NCI-H2196 treated with DMSO at 0.1 percent for 48 hours (cell line): ENCODE data around the gene BRCC3.
"Not testable (repeated sequence)": the region's sequence is repeated elsewhere in the genome, so short reads cannot be mapped to it uniquely, and the experiment has no call there.

Experiments used
- DNase-seq: peaks from one replicate; lab custom pipeline; 2025; ENCODE audit not compliant: unreplicated experiment; lab: John Stamatoyannopoulos, UW

The BRCC3 gene

DNA sequence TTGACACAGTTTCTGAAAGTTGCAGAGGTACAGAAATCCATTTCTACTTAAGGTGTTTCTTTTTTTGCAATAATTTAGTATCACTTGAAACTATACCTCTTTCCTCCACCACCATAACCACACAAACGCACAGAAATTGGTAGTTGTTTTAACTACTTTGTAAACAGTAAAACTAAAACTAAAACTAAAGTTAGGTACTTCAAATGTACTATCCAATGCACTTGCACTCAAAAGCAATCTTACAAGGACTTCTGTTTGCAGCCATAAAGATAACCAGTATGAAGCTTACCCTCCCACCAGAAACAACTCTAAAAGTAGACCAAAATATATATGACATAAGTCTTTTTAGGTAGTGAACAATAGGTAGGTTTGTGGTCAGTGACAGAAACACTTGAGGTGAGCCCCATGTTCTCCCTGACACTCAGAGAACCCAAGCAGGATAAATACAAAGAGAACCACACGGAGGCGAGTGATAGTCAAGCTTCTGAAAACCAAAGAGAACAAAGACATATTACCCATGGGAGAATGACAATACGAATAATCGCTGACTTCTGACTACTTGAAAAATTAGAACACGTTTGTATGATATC is 72.7 kb downstream of the BRCC3 start:
- no peak for DNase-seq

DNA sequence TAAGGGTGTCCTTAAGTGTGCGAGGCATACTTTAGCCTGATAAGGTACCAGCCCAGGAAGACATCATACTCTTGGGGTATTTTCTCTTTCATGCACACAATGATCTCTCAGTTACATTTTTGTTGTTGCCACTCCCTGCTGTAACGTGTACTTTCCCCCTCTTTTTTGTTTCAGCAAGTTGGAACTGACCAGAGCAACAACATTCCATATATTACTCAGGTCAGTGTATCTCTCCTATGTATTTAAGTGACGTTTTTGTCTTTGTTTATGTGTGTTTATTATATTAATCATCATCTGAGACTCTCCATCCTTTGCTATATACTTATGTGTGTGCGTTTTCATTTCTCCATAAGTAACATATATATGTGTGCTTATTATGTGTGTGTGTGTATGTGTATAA is 73.6 kb downstream of the BRCC3 start:
- no peak for DNase-seq

DNA sequence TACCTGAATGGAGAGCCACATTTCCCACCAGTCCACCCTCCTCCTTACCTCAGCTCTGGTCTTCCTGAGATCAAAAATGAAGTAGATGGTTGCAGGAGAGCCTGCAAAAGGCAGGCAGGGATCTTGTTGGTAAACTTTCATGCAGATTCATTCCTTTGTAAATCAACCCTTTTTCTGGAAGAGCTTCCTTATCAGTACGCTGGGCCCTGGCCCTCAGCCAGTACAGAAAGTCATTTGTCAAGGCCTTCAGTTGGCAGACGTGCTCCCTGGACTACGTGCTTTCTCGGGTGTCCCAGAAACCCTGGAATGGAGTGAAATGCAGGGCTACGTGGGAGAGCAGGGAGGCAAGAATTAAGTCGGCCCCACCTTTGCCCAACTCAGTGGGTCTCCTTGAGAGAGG is 76.3 kb downstream of the BRCC3 start:
- not testable (repeated sequence) for DNase-seq

DNA sequence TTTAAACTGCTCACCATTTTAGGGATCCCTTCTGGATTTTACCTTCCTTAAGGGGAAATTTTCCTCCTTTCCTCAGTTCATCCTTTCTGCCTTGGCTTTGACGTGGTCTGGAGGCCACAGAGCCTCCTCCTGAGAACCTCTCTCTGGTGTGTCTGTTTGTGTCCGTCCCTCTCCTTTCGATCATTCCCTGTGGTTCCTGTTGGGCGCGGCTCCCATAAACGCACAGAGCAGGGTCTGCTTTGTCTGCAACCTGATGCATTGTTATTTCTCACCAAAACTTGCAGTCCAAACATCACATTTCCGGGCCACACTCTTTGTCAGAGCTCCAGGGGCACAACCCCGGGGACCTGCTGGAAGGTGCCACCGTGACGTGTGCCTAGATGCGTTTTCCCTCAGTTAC is 76.9 kb downstream of the BRCC3 start:
- DNase-seq, result not testable (repeated sequence)

DNA sequence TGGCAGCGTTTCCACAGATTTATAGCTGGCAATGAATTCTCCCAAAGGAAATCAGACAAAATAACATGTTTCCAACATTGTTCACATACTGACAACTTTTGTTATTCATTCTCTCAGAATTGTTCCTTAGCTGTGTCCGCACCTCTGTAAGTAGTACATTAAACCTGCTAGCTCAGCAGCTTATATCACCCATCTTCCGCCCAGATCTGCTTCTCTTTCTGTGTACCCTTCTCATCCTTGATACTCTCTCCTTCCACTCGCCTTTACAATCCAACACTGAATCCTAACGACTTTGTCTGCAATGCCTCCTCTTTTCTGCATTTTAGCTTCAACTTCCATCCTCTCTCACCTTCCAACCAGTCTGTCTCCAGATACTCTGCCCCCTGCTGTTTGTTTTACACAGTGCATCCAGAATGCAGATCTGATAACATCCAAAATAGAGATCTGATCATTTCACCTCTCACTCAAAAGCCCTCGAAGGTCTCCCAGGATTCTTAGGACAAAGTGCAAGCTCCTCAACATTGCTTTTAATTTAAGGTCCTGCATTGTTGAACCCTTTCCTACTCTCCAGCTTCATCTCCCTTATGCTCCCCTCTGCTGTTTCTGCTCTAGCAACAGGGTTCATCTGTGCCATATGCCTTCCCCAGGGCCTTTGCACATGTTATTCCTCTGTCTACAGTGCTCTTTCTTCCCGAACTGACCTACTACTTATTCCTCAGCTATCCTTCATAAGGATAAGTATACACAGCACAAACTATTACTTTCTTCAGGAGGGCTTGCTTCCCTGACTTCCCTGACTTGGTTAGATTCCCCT is 77.6 kb downstream of the BRCC3 start:
- DNase-seq, result no peak

DNA sequence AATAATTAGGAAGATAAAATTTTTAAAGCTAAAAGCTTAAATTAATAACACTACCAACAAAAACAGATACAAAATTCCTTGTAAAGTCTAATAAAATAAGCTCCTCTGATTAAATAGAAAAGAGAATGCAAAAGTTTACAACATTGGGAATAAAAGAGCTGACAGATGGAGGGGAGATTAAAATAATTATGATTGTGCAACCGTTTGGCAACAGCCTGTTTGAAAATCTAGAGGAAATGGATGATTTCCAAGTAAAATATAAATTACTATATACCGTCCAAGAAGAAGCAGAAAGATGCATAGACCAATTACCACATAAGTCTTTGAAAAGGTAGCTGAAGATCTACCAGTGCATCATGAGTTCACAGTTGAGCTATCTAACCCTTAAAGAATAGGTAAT is 98.6 kb downstream of the BRCC3 start:
- no peak for DNase-seq
